Measurements from ENCODE around the gene RSPRY1.

The RSPRY1 gene

DNA sequence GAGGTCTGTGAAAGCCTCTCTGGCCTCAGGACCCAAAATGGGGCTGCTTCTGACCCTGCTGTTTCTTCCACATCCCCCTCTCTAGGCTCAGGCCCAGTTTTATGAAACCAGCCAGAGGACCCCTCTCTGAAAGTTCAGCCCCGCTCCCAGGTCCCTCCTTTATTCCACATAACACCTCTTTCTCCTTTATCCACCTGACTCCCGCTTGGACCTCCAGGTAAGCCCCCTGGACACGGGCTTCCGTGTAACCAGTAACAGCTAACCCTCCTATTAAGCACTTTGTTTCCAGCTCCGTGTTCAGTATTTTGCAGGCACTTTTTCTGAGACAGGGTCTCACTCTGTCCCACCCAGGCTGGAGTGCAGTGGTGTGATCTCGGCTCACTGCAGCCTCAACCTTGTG lies 37.6 kb upstream of the RSPRY1 start:
- TF ChIP-seq CREB1 (IDR thresholded peaks at IDR 0.05; ENCODE audit: low read depth) (no peak), TCF12 (IDR thresholded peaks at IDR 0.05; ENCODE audit: low read depth) (no peak), TAF1 (IDR thresholded peaks at IDR 0.05; ENCODE audit: low read depth) (no peak), EGR1 (IDR thresholded peaks at IDR 0.05) (no peak), CEBPB (IDR thresholded peaks at IDR 0.05) (no peak), EP300 (IDR thresholded peaks at IDR 0.05; ENCODE audit: borderline replicate concordance) (no peak), YY1 (IDR thresholded peaks at IDR 0.05; ENCODE audit: low read depth) (no peak), NFIC (IDR thresholded peaks at IDR 0.05) (no peak), MAX (IDR thresholded peaks at IDR 0.05) (no peak), ZBTB7A (IDR thresholded peaks at IDR 0.05; ENCODE audit: low read depth) (no peak), RAD21 (IDR thresholded peaks at IDR 0.05; ENCODE audit: low read depth) (no peak), FOXM1 (IDR thresholded peaks at IDR 0.05; ENCODE audit: borderline replicate concordance, low read depth) (no peak), TEAD4 (IDR thresholded peaks at IDR 0.05) (no peak)
- TF ChIP-seq, protein P1, sequence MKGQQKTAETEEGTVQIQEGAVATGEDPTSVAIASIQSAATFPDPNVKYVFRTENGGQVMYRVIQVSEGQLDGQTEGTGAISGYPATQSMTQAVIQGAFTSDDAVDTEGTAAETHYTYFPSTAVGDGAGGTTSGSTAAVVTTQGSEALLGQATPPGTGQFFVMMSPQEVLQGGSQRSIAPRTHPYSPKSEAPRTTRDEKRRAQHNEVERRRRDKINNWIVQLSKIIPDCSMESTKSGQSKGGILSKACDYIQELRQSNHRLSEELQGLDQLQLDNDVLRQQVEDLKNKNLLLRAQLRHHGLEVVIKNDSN (IDR thresholded peaks at IDR 0.05): no peak
- TF ChIP-seq, protein P2, sequence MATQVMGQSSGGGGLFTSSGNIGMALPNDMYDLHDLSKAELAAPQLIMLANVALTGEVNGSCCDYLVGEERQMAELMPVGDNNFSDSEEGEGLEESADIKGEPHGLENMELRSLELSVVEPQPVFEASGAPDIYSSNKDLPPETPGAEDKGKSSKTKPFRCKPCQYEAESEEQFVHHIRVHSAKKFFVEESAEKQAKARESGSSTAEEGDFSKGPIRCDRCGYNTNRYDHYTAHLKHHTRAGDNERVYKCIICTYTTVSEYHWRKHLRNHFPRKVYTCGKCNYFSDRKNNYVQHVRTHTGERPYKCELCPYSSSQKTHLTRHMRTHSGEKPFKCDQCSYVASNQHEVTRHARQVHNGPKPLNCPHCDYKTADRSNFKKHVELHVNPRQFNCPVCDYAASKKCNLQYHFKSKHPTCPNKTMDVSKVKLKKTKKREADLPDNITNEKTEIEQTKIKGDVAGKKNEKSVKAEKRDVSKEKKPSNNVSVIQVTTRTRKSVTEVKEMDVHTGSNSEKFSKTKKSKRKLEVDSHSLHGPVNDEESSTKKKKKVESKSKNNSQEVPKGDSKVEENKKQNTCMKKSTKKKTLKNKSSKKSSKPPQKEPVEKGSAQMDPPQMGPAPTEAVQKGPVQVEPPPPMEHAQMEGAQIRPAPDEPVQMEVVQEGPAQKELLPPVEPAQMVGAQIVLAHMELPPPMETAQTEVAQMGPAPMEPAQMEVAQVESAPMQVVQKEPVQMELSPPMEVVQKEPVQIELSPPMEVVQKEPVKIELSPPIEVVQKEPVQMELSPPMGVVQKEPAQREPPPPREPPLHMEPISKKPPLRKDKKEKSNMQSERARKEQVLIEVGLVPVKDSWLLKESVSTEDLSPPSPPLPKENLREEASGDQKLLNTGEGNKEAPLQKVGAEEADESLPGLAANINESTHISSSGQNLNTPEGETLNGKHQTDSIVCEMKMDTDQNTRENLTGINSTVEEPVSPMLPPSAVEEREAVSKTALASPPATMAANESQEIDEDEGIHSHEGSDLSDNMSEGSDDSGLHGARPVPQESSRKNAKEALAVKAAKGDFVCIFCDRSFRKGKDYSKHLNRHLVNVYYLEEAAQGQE (IDR thresholded peaks at IDR 0.05; ENCODE audit: low read depth): no peak

DNA sequence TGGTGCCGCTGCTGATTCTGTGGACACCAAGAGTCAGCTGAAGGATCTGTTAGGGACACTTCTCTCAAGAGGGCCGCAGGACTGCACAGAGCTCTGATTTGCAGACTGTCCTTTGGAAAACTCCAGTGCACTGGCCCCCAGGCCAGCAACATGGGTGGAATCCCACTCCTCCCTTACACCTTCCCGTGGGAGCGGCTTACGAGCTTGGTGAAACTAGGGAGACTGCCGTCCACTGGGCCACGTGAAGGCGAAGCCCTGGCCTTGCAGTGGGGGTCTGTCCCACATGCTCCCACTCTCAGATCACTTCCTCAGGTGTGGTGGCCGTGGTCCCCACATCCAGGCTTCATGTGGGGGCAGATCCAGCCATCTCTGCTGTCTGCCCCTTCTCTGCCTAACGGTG lies 36.7 kb upstream of the RSPRY1 start:
- no peak for TF ChIP-seq NFIC (IDR thresholded peaks at IDR 0.05)
- TF ChIP-seq RAD21 (IDR thresholded peaks at IDR 0.05; ENCODE audit: low read depth): no peak
- TF ChIP-seq YY1 (IDR thresholded peaks at IDR 0.05; ENCODE audit: low read depth): no peak
- no peak for TF ChIP-seq EGR1 (IDR thresholded peaks at IDR 0.05)
- no peak for TF ChIP-seq ZBTB7A (IDR thresholded peaks at IDR 0.05; ENCODE audit: low read depth)
- TF ChIP-seq TEAD4 (IDR thresholded peaks at IDR 0.05): no peak
- no peak for TF ChIP-seq EP300 (IDR thresholded peaks at IDR 0.05; ENCODE audit: borderline replicate concordance)
- no peak for TF ChIP-seq CEBPB (IDR thresholded peaks at IDR 0.05)
- TF ChIP-seq TCF12 (IDR thresholded peaks at IDR 0.05; ENCODE audit: low read depth): no peak
- no peak for TF ChIP-seq TAF1 (IDR thresholded peaks at IDR 0.05; ENCODE audit: low read depth)
- TF ChIP-seq CREB1 (IDR thresholded peaks at IDR 0.05; ENCODE audit: low read depth): no peak
- TF ChIP-seq, protein P2 (IDR thresholded peaks at IDR 0.05; ENCODE audit: low read depth): no peak

- TF ChIP-seq TEAD4 (IDR thresholded peaks at IDR 0.05) (peak; percentile 69), MAX (IDR thresholded peaks at IDR 0.05) (no peak; the same call in 1 of the 2 replicates), NFIC (IDR thresholded peaks at IDR 0.05) (peak; percentile 54; the same call in 1 of the 2 replicates)
These were observed 35.3 kb upstream of the RSPRY1 start for GRCh38 chr16:57150682-57151330.

DNA sequence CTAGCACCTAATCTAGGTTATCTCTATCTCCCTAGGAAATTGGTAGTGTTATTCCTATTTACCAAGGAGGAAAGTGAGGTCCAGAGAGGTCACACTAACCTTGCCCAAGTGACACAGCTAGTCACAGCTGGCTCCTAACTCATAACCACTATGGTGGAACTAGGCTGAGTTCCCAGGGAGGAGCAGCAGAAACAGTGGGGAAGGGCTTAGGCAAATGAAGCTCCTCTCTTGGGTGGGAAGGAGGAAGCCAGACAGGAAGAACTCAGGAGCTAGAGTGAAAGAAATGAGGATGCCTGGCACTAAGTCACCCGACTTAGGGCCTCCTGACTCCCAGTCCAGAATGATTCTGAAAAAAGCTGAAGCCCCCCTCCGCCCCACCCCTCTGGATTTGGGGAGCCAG lies 34.8 kb upstream of the RSPRY1 start:
- TF ChIP-seq NFIC (IDR thresholded peaks at IDR 0.05) (no peak), FOXM1 (IDR thresholded peaks at IDR 0.05; ENCODE audit: borderline replicate concordance, low read depth) (no peak), MAX (IDR thresholded peaks at IDR 0.05) (no peak), TEAD4 (IDR thresholded peaks at IDR 0.05) (no peak), CEBPB (IDR thresholded peaks at IDR 0.05) (no peak), RAD21 (IDR thresholded peaks at IDR 0.05; ENCODE audit: low read depth) (no peak), EP300 (IDR thresholded peaks at IDR 0.05; ENCODE audit: borderline replicate concordance) (no peak), CREB1 (IDR thresholded peaks at IDR 0.05; ENCODE audit: low read depth) (no peak), TAF1 (IDR thresholded peaks at IDR 0.05; ENCODE audit: low read depth) (no peak), YY1 (IDR thresholded peaks at IDR 0.05; ENCODE audit: low read depth) (no peak), TCF12 (IDR thresholded peaks at IDR 0.05; ENCODE audit: low read depth) (no peak), EGR1 (IDR thresholded peaks at IDR 0.05) (no peak), ZBTB7A (IDR thresholded peaks at IDR 0.05; ENCODE audit: low read depth) (no peak)
- TF ChIP-seq, protein P1 (IDR thresholded peaks at IDR 0.05): no peak
- TF ChIP-seq, protein P2 (IDR thresholded peaks at IDR 0.05; ENCODE audit: low read depth): no peak
